Epithelial cell of umbilical artery (primary cell): Measurements from ENCODE around the gene SCAF4. TPM values are rescaled to one million over a fixed set of nuclear protein-coding genes. Genes with fewer than 3 reads are reported as not detected.

ENCODE experiments used
- total RNA-seq: library from RNA; depleted of rRNA; stranded (reverse); fragments of >200 nt; gene quantifications from 2 replicates; pipeline ENCODE4 v1.2.3, GENCODE V29; 2014

The SCAF4 gene
- total RNA-seq = 2.9 and 5.0 TPM in 2 replicates

GRCh38 chr21:31731857-31732596, at the start of gene SCAF4:
Gene SCAF4, minus strand, starts transcription at chr21:31732118. Its CDS starts 426 bp downstream, at chr21:31731692.

GRCh38 chr21:31659536-31660258, 72.2 kb downstream of the SCAF4 start, which contains the start of gene SOD1:
Gene SOD1, plus strand, starts transcription at chr21:31659693. Its CDS starts 77 bp downstream, at chr21:31659770.

Other genes with a start within 250 kb of the SCAF4 start
- 302 and 358 TPM in 2 replicates for gene SOD1, start 72.4 kb downstream of the SCAF4 start, total RNA-seq
- gene HUNK, start 140.9 kb upstream of the SCAF4 start, total RNA-seq = not detected in 2 replicates